HG03521 (cell line): Measurements from ENCODE around the gene CHST12.
"Not testable (repeated sequence)": the region's sequence is repeated elsewhere in the genome, so short reads cannot be mapped to it uniquely, and the experiment has no call there.

Source experiments
- ATAC-seq: cut with Tn5 transposase; IDR thresholded peaks from one replicate; pipeline ENCODE4 v1.9.1; 2021; ENCODE audit warnings: mild to moderate bottlenecking, moderate library complexity; ENCODE audit not compliant: unreplicated experiment

The CHST12 gene

GRCh38 chr7:2403718-2404648, 572 bp downstream of the CHST12 start:
- ATAC-seq: peak; percentile 2

- no peak for ATAC-seq
These were observed 1.3 kb downstream of the CHST12 start for GRCh38 chr7:2404714-2405119.

- no peak for ATAC-seq
These were observed 1.8 kb downstream of the CHST12 start for GRCh38 chr7:2405201-2405600.

- peak; percentile 35 for ATAC-seq
These were observed 2.4 kb downstream of the CHST12 start for GRCh38 chr7:2405601-2406345.

GRCh38 chr7:2409745-2410414, 6.5 kb downstream of the CHST12 start:
- ATAC-seq: no peak

GRCh38 chr7:2411049-2411448, 7.6 kb downstream of the CHST12 start:
- no peak for ATAC-seq

GRCh38 chr7:2411815-2412586, 8.6 kb downstream of the CHST12 start:
- ATAC-seq: no peak

GRCh38 chr7:2412587-2413201, 9.3 kb downstream of the CHST12 start:
- no peak for ATAC-seq

GRCh38 chr7:2416063-2416462, 12.7 kb downstream of the CHST12 start:
- no peak for ATAC-seq

- no peak for ATAC-seq
These were observed 13.2 kb downstream of the CHST12 start for GRCh38 chr7:2416650-2417049.

GRCh38 chr7:2417178-2417577, 13.8 kb downstream of the CHST12 start:
- ATAC-seq: not testable (repeated sequence)

- no peak for ATAC-seq
These were observed 14.6 kb downstream of the CHST12 start for GRCh38 chr7:2417981-2418481.

- no peak for ATAC-seq
These were observed 17.0 kb downstream of the CHST12 start for GRCh38 chr7:2420216-2420933.

GRCh38 chr7:2421943-2422310, 18.5 kb downstream of the CHST12 start:
- ATAC-seq: no peak

GRCh38 chr7:2425749-2426148, 22.3 kb downstream of the CHST12 start:
- no peak for ATAC-seq

- no peak for ATAC-seq
These were observed 28.0 kb downstream of the CHST12 start for GRCh38 chr7:2431260-2431867.

GRCh38 chr7:2432910-2433712, 29.7 kb downstream of the CHST12 start:
- ATAC-seq: no peak
